ENCODE data around the gene CHRNB1. TPM values are rescaled to one million over a fixed set of nuclear protein-coding genes. Genes with fewer than 3 reads are reported as not detected.

CHRNB1 gene
- total RNA-seq, 1 experiment from 2014 or later = 1.7 TPM

- Histone ChIP-seq H3K27me3 (replicated peaks; ENCODE audit: control insufficient read depth, insufficient read depth, low read length) (no peaks in the 10 kb centered on the region), H3K4me3 (ENCODE audit: low read depth, low read length) (no peak overlapping the region), H3K36me3 (ENCODE audit: control insufficient read depth, insufficient read depth, low read length) (no peaks in the 10 kb centered on the region), H3K4me1 (no peaks in the 10 kb centered on the region), H3K9me3 (no peaks in the 10 kb centered on the region)
- intact Hi-C loops (cut with micrococcal nuclease; ENCODE audit: unreplicated experiment) = no loop called here
- ChIA-PET CTCF (no interaction called here), POLR2A (no interaction called here)
- no peak for DNase-seq
- Mint-ChIP-seq H3K4me3 (ENCODE audit: unreplicated experiment) (no peak overlapping the region), H3K27me3 (ENCODE audit: insufficient read depth, unreplicated experiment) (no peaks in the 10 kb centered on the region), H3K27ac (ENCODE audit: unreplicated experiment) (no peak overlapping the region), H3K36me3 (ENCODE audit: insufficient read depth, unreplicated experiment) (peaks cover 4% of the 10 kb centered on the region), H3K4me1 (ENCODE audit: low read depth, unreplicated experiment) (peaks cover 8% of the 10 kb centered on the region), H3K9me3 (ENCODE audit: unreplicated experiment) (no peaks in the 10 kb centered on the region)
- BruUV-seq (replicated peaks) = no TSS peak
- TF ChIP-seq CTCF (IDR thresholded peaks at IDR 0.05; ENCODE audit: insufficient read depth in 1 of 2, low read depth in 1 of 2, low read length in 1 of 2, severe bottlenecking in 1 of 2, unreplicated experiment in 1 of 2) = no peak
Observed at GRCh38 chr17:7408863-7409262, 36.0 kb upstream of the CHRNB1 start.

GRCh38 chr17:7409716-7410115 lies 35.1 kb upstream of the CHRNB1 start:
- CTCF ChIA-PET = no interaction called here
- no TSS peak for BruUV-seq (replicated peaks)

GRCh38 chr17:7410634-7411426 lies 34.0 kb upstream of the CHRNB1 start:
- Mint-ChIP-seq H3K4me3 (ENCODE audit: unreplicated experiment) (no peak overlapping the region), H3K27ac (ENCODE audit: unreplicated experiment) (no peak overlapping the region), H3K27me3 (ENCODE audit: insufficient read depth, unreplicated experiment) (no peaks in the 10 kb centered on the region), H3K9me3 (ENCODE audit: unreplicated experiment) (no peaks in the 10 kb centered on the region), H3K36me3 (ENCODE audit: insufficient read depth, unreplicated experiment) (no peaks in the 10 kb centered on the region), H3K4me1 (ENCODE audit: low read depth, unreplicated experiment) (peaks cover 4% of the 10 kb centered on the region)
- no peaks in the 10 kb centered on the region for H3K4me1 ChIP-seq
- TF ChIP-seq CTCF (IDR thresholded peaks at IDR 0.05; ENCODE audit: insufficient read depth in 1 of 2, low read depth in 1 of 2, low read length in 1 of 2, severe bottlenecking in 1 of 2, unreplicated experiment in 1 of 2) = no peak
- H3K27me3 ChIP-seq (replicated peaks; ENCODE audit: control insufficient read depth, insufficient read depth, low read length) = no peaks in the 10 kb centered on the region
- no peaks in the 10 kb centered on the region for H3K36me3 ChIP-seq (ENCODE audit: control insufficient read depth, insufficient read depth, low read length)
- POLR2A ChIA-PET = no interaction called here
- no TSS peak for BruUV-seq (replicated peaks)
- intact Hi-C loops (cut with micrococcal nuclease; ENCODE audit: unreplicated experiment) = no loop called here
- CTCF ChIA-PET = no interaction called here
- no peaks in the 10 kb centered on the region for H3K9me3 ChIP-seq
- no peak for DNase-seq
- no peak overlapping the region for H3K4me3 ChIP-seq (ENCODE audit: low read depth, low read length)

More at GRCh38 chr17:7409716-7410115, 35.1 kb upstream of the CHRNB1 start:
- Mint-ChIP-seq H3K27me3 (ENCODE audit: insufficient read depth, unreplicated experiment) (no peaks in the 10 kb centered on the region), H3K4me1 (ENCODE audit: low read depth, unreplicated experiment) (peaks cover 8% of the 10 kb centered on the region), H3K36me3 (ENCODE audit: insufficient read depth, unreplicated experiment) (no peaks in the 10 kb centered on the region), H3K9me3 (ENCODE audit: unreplicated experiment) (no peaks in the 10 kb centered on the region), H3K27ac (ENCODE audit: unreplicated experiment) (no peak overlapping the region), H3K4me3 (ENCODE audit: unreplicated experiment) (no peak overlapping the region)
- Histone ChIP-seq H3K4me3 (ENCODE audit: low read depth, low read length) (no peak overlapping the region), H3K9me3 (no peaks in the 10 kb centered on the region), H3K36me3 (ENCODE audit: control insufficient read depth, insufficient read depth, low read length) (no peaks in the 10 kb centered on the region), H3K4me1 (no peaks in the 10 kb centered on the region), H3K27me3 (replicated peaks; ENCODE audit: control insufficient read depth, insufficient read depth, low read length) (no peaks in the 10 kb centered on the region)
- intact Hi-C loops (cut with micrococcal nuclease; ENCODE audit: unreplicated experiment) = no loop called here
- no peak for DNase-seq
- POLR2A ChIA-PET = no interaction called here
- no peak for TF ChIP-seq CTCF (IDR thresholded peaks at IDR 0.05; ENCODE audit: insufficient read depth in 1 of 2, low read depth in 1 of 2, low read length in 1 of 2, severe bottlenecking in 1 of 2, unreplicated experiment in 1 of 2)

Data from Caco-2 (cell line).